SK-N-SH (cell line): Measurements from ENCODE around the gene SLC25A38. TPM values are rescaled to one million over a fixed set of nuclear protein-coding genes. Genes with fewer than 3 reads are reported as not detected.

Source experiments
- CTCF ChIA-PET: fragments of 300-600, 350-600 bp; formaldehyde crosslinking; extraction: SDS; loops from one replicate; lab custom pipeline; 2021; lab: Yijun Ruan, JAX
- POLR2A ChIA-PET: fragments of 350-600 bp; sonication (Branson Sonifier 250); formaldehyde crosslinking; extraction: SDS; loops from one replicate; lab custom pipeline; 2020; ENCODE audit warnings: antibody characterized with exemption, inconsistent platforms; lab: Yijun Ruan, JAX
- DNase-seq: peaks from one replicate; pipeline ENCODE4 v3.0.0; 2012
- H2AFZ ChIP-seq: fragments of 200-600 bp; sonication (generic); 2 replicates; pipeline ENCODE4 v1.8.1; 2016; ENCODE audit warnings: antibody characterized with exemption, mild to moderate bottlenecking, low read depth
- H3F3A ChIP-seq: fragments of 200-600 bp; sonication (generic); replicated peaks from 2 replicates; pipeline ENCODE3; 2016; ENCODE audit warnings: antibody characterized with exemption, mild to moderate bottlenecking; ENCODE audit not compliant: insufficient read depth
- H3K27ac ChIP-seq, 2 experiments: fragments of 200-500 bp in 1 of 2; fragments of 200-600 bp in 1 of 2; sonication (Bioruptor generic) in 1 of 2; sonication (generic), shearing (Covaris generic) in 1 of 2; 2 replicates each; pipeline versions ENCODE4 v1.5.1 to v1.6.1; 2014 to 2016; ENCODE audit warnings: low read depth in 2 of 2, inconsistent platforms in 1 of 2, low read length in 1 of 2, mild to moderate bottlenecking in 1 of 2, mixed read lengths in 1 of 2
- H3K27me3 ChIP-seq: fragments of 200-600 bp; sonication (generic), shearing (Covaris generic); 2 replicates; pipeline ENCODE4 v1.6.1; 2016; ENCODE audit warnings: mixed run types; ENCODE audit not compliant: insufficient read depth
- H3K36me3 ChIP-seq, 2 experiments: fragments of 200-500 bp in 1 of 2; fragments of 200-600 bp in 1 of 2; sonication (Bioruptor generic) in 1 of 2; sonication (generic) in 1 of 2; replicated peaks in 1 of 2; 2 replicates each; pipeline versions ENCODE3 to v1.5.1; 2014 to 2016; ENCODE audit warnings: low read length in 1 of 2, mild to moderate bottlenecking in 1 of 2; ENCODE audit not compliant: insufficient read depth in 2 of 2, control insufficient read depth in 1 of 2
- H3K4me1 ChIP-seq, 2 experiments: fragments of 200-500 bp in 1 of 2; fragments of 200-600 bp in 1 of 2; sonication (Bioruptor generic) in 1 of 2; sonication (generic), shearing (Covaris generic) in 1 of 2; 2 replicates each; pipeline versions ENCODE4 v1.5.1 to v1.6.1; 2014 to 2016; ENCODE audit warnings: low read depth in 1 of 2, low read length in 1 of 2, mixed run types in 1 of 2; ENCODE audit not compliant: insufficient read depth in 2 of 2, control insufficient read depth in 1 of 2
- H3K4me2 ChIP-seq: fragments of 200-600 bp; sonication (generic), shearing (Covaris generic); 2 replicates; pipeline ENCODE4 v1.6.1; 2017; ENCODE audit warnings: mixed run types
- H3K4me3 ChIP-seq, 2 experiments: fragments of 200-500 bp in 1 of 2; fragments of 200-600 bp in 1 of 2; sonication (Bioruptor generic) in 1 of 2; sonication (generic), shearing (Covaris generic) in 1 of 2; 2 replicates each; pipeline versions ENCODE4 v1.5.1 to v1.8.1; 2014 to 2016; ENCODE audit warnings: low read depth in 2 of 2, inconsistent platforms in 1 of 2, low read length in 1 of 2, mild to moderate bottlenecking in 1 of 2, mixed read lengths in 1 of 2, moderate library complexity in 1 of 2
- H3K79me2 ChIP-seq: fragments of 200-600 bp; sonication (generic); 2 replicates; pipeline ENCODE4 v1.8.1; 2017; ENCODE audit warnings: mild to moderate bottlenecking; ENCODE audit not compliant: insufficient read depth
- H3K9ac ChIP-seq: fragments of 200-600 bp; sonication (generic); 2 replicates; pipeline ENCODE4 v1.6.1; 2017; ENCODE audit warnings: mixed run types
- H3K9me2 ChIP-seq: fragments of 200-600 bp; sonication (generic); 2 replicates; pipeline ENCODE4 v1.6.1; 2017; ENCODE audit warnings: mixed run types
- H3K9me3 ChIP-seq: fragments of 200-600 bp; sonication (generic); 2 replicates; pipeline ENCODE4 v1.6.1; 2017; ENCODE audit warnings: mixed run types, mild to moderate bottlenecking, moderate library complexity
- H4K20me1 ChIP-seq: fragments of 200-600 bp; sonication (generic); 2 replicates; pipeline ENCODE4 v1.6.1; 2017; ENCODE audit warnings: mild to moderate bottlenecking, mixed run types; ENCODE audit not compliant: insufficient read depth
- CHD2 ChIP-seq: fragments of 150-350 bp; IDR thresholded peaks from 2 replicates; pipeline ENCODE4 v1.6.1; 2018; ENCODE audit warnings: low read length; ENCODE audit not compliant: partially characterized antibody
- EP300 ChIP-seq, 2 experiments: IDR thresholded peaks; 2 replicates each; pipeline versions ENCODE4 v1.4.0 to v1.6.1; 2012; ENCODE audit warnings: borderline replicate concordance in 1 of 2, low read depth in 1 of 2, low read length in 1 of 2
- EZH2phosphoT487 ChIP-seq: fragments of 200-600 bp; sonication (generic); IDR thresholded peaks from 2 replicates; pipeline ENCODE4 v1.6.1; 2017; ENCODE audit warnings: low read depth, mixed run types, mild to moderate bottlenecking, antibody characterized with exemption, moderate library complexity, borderline replicate concordance
- MEF2A ChIP-seq: IDR thresholded peaks from 2 replicates; pipeline ENCODE4 v1.4.0; 2012; ENCODE audit warnings: low read depth, borderline replicate concordance
- MXI1 ChIP-seq: IDR thresholded peaks from 2 replicates; pipeline ENCODE4 v1.6.1; 2012; ENCODE audit warnings: mild to moderate bottlenecking, low read depth, low read length, improper control_type of control experiment
- NRF1 ChIP-seq: IDR thresholded peaks from 2 replicates; pipeline ENCODE4 v1.6.1; 2012; ENCODE audit warnings: low read depth, mild to moderate bottlenecking, low read length
- RXRA ChIP-seq: IDR thresholded peaks from 2 replicates; pipeline ENCODE4 v1.4.0; 2012; ENCODE audit warnings: low read depth, mild to moderate bottlenecking, borderline replicate concordance
- TAF1 ChIP-seq: IDR thresholded peaks from 2 replicates; pipeline ENCODE4 v1.6.1; 2012; ENCODE audit warnings: low read depth, mild to moderate bottlenecking, low read length, moderate library complexity, borderline replicate concordance
- YY1 ChIP-seq: IDR thresholded peaks from 2 replicates; pipeline ENCODE4 v1.4.0; 2012; ENCODE audit warnings: low read depth, mild to moderate bottlenecking
- WGBS: methylation state at CpG from one replicate; pipeline ENCODE4 v1.1.6; 2017; ENCODE audit warnings: low lambda C conversion rate; 5-methylcytosine and 5-hydroxymethylcytosine counted together
- polyA plus RNA-seq, 3 experiments: library from polyadenylated mRNA; depleted of rRNA; stranded (reverse); fragments of >200 nt; gene quantifications; 2 replicates each; pipeline ENCODE4 v1.2.3, GENCODE V29; 2012
- TF ChIP-seq, protein P1 (sequence below): fragments of 200-600 bp; sonication (generic); IDR thresholded peaks from 2 replicates; pipeline ENCODE4 v1.6.1; 2017; ENCODE audit warnings: antibody characterized with exemption, mild to moderate bottlenecking, moderate library complexity
- TF ChIP-seq, protein P2 (sequence below): IDR thresholded peaks from 2 replicates; pipeline ENCODE4 v1.4.0; 2012; ENCODE audit warnings: low read depth, borderline replicate concordance
- TF ChIP-seq, protein P3 (sequence below): IDR thresholded peaks from 2 replicates; pipeline ENCODE4; 2012

The SLC25A38 gene
- polyA plus RNA-seq, 1 of the 3 experiments (the other 2 are of a cell fraction): 34.9 TPM

DNA sequence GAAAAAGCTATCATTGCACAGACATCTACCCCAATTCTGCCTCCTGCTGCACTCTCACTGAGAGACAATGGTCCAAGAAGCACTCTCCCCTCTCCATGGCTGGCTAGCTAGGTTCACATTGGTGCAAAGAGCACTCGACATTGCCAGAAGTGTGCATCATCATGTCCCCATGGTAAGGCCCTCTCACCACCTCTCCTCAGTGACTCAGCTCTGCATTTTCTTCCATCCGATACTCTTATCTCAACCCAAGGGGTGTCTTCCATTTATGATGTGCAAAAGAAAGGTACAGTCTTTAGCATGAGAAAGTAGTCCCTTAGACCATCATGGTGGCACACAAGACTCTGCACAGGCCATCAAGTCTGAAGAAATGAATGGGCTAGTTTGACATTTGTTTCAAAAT lies 37.4 kb downstream of the SLC25A38 start:
- Histone ChIP-seq H3K4me3 (no peak overlapping the region), H3K4me2 (no peak overlapping the region), H3K27me3 (no peaks in the 10 kb centered on the region), H3F3A (peaks cover 1% of the 10 kb centered on the region), H3K27ac (no peak overlapping the region), H3K4me1 (peaks cover 0 to 2% of the 10 kb centered on the region in 2 experiments; a peak in 1 of 4 replicates), H3K9me2 (no peaks in the 10 kb centered on the region), H4K20me1 (no peaks in the 10 kb centered on the region), H3K9ac (no peak overlapping the region), H3K36me3 (no peaks in the 10 kb centered on the region), H3K9me3 (no peaks in the 10 kb centered on the region), H2AFZ (no peak overlapping the region), H3K79me2 (no peaks in the 10 kb centered on the region)
- ChIA-PET POLR2A (no interaction called here), CTCF (interaction anchor here (1.5 to 1.6 kb wide), 2 partner anchors 27 to 78 kb away, joined by 6 to 8 read pairs; no protein-coding TSS in a partner anchor)
- WGBS: 66% methylated on average over 2 of the region's 2 CpGs
- TF ChIP-seq YY1 (no peak), RXRA (no peak), MEF2A (no peak), EZH2phosphoT487 (no peak), TAF1 (no peak), EP300 (IDR thresholded peaks at IDR 0.05; ENCODE audit: borderline replicate concordance in 1 of 2, low read depth in 1 of 2, low read length in 1 of 2) (no peak), MXI1 (no peak), CHD2 (no peak), NRF1 (no peak)
- TF ChIP-seq, protein P1, sequence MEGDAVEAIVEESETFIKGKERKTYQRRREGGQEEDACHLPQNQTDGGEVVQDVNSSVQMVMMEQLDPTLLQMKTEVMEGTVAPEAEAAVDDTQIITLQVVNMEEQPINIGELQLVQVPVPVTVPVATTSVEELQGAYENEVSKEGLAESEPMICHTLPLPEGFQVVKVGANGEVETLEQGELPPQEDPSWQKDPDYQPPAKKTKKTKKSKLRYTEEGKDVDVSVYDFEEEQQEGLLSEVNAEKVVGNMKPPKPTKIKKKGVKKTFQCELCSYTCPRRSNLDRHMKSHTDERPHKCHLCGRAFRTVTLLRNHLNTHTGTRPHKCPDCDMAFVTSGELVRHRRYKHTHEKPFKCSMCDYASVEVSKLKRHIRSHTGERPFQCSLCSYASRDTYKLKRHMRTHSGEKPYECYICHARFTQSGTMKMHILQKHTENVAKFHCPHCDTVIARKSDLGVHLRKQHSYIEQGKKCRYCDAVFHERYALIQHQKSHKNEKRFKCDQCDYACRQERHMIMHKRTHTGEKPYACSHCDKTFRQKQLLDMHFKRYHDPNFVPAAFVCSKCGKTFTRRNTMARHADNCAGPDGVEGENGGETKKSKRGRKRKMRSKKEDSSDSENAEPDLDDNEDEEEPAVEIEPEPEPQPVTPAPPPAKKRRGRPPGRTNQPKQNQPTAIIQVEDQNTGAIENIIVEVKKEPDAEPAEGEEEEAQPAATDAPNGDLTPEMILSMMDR: no peak
- TF ChIP-seq, protein P2, sequence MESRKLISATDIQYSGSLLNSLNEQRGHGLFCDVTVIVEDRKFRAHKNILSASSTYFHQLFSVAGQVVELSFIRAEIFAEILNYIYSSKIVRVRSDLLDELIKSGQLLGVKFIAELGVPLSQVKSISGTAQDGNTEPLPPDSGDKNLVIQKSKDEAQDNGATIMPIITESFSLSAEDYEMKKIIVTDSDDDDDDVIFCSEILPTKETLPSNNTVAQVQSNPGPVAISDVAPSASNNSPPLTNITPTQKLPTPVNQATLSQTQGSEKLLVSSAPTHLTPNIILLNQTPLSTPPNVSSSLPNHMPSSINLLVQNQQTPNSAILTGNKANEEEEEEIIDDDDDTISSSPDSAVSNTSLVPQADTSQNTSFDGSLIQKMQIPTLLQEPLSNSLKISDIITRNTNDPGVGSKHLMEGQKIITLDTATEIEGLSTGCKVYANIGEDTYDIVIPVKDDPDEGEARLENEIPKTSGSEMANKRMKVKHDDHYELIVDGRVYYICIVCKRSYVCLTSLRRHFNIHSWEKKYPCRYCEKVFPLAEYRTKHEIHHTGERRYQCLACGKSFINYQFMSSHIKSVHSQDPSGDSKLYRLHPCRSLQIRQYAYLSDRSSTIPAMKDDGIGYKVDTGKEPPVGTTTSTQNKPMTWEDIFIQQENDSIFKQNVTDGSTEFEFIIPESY: no peak
- TF ChIP-seq, protein P3, sequence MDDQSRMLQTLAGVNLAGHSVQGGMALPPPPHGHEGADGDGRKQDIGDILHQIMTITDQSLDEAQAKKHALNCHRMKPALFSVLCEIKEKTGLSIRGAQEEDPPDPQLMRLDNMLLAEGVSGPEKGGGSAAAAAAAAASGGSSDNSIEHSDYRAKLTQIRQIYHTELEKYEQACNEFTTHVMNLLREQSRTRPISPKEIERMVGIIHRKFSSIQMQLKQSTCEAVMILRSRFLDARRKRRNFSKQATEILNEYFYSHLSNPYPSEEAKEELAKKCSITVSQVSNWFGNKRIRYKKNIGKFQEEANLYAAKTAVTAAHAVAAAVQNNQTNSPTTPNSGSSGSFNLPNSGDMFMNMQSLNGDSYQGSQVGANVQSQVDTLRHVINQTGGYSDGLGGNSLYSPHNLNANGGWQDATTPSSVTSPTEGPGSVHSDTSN: no peak
- no peak for DNase-seq
